Keratinocyte (primary cell): Measurements from ENCODE around the gene RASL11A. TPM values are rescaled to one million over a fixed set of nuclear protein-coding genes. Genes with fewer than 3 reads are reported as not detected.

Experiments used
- DNase-seq: peaks from one replicate; pipeline ENCODE4 v3.0.0-alpha.2; 2011; ENCODE audit warnings: low read depth, missing footprints, low spot score
- FAIRE-seq: peaks from 2 replicates; lab custom pipeline; 2011; peaks lifted over from hg19 to GRCh38; lab: Jason Lieb, UNC
- H2AFZ ChIP-seq: 2 replicates; pipeline ENCODE4 v1.6.0; 2012; ENCODE audit warnings: low read length, control low read depth, inconsistent platforms; ENCODE audit not compliant: control insufficient read depth
- H3K27ac ChIP-seq: 2 replicates; pipeline ENCODE4 v1.5.1; 2011; ENCODE audit warnings: low read length; ENCODE audit not compliant: control insufficient read depth, insufficient read depth
- H3K27me3 ChIP-seq: 3 replicates; pipeline ENCODE4 v1.6.0; 2011; ENCODE audit warnings: low read length; ENCODE audit not compliant: control insufficient read depth, insufficient read depth; ENCODE audit errors: extremely low read depth
- H3K36me3 ChIP-seq, 2 experiments: 2 replicates in 1 of 2; 3 replicates in 1 of 2; pipeline ENCODE4 v1.5.1; 2011; ENCODE audit warnings: low read length in 2 of 2, mild to moderate bottlenecking in 1 of 2; ENCODE audit not compliant: control insufficient read depth in 2 of 2, insufficient read depth in 2 of 2; ENCODE audit errors: extremely low read depth in 1 of 2
- H3K4me1 ChIP-seq: 3 replicates; pipeline ENCODE4 v1.5.1; 2011; ENCODE audit warnings: low read length; ENCODE audit not compliant: control insufficient read depth, insufficient read depth; ENCODE audit errors: extremely low read depth
- H3K4me2 ChIP-seq: 3 replicates; pipeline ENCODE4 v1.6.0; 2011; ENCODE audit warnings: low read depth, low read length; ENCODE audit not compliant: control insufficient read depth, insufficient read depth; ENCODE audit errors: extremely low read depth
- H3K4me3 ChIP-seq, 3 experiments: fragments of 200-600 bp in 1 of 3; sonication (generic) in 1 of 3; 2 replicates in 2 of 3; 3 replicates in 1 of 3; pipeline ENCODE4 v1.5.1; 2011 to 2016; ENCODE audit warnings: low read length in 3 of 3, mild to moderate bottlenecking in 3 of 3, control low read depth in 2 of 3, inconsistent platforms in 1 of 3, low read depth in 1 of 3, mixed read lengths in 1 of 3, mixed run types in 1 of 3, moderate library complexity in 1 of 3; ENCODE audit not compliant: control insufficient read depth in 2 of 3, insufficient read depth in 2 of 3; ENCODE audit errors: extremely low read depth in 1 of 3
- H3K79me2 ChIP-seq: 2 replicates; pipeline ENCODE4 v1.6.0; 2012; ENCODE audit warnings: low read length; ENCODE audit not compliant: control insufficient read depth, insufficient read depth
- H3K9ac ChIP-seq: 3 replicates; pipeline ENCODE4 v1.6.0; 2011; ENCODE audit warnings: low read length; ENCODE audit not compliant: control insufficient read depth, insufficient read depth; ENCODE audit errors: extremely low read depth
- H3K9me1 ChIP-seq: 3 replicates; pipeline ENCODE4 v1.6.0; 2011; ENCODE audit warnings: low read length; ENCODE audit not compliant: control insufficient read depth, insufficient read depth; ENCODE audit errors: extremely low read depth
- H3K9me3 ChIP-seq: 2 replicates; pipeline ENCODE4 v1.5.1; 2012; ENCODE audit warnings: low read depth, low read length; ENCODE audit not compliant: control insufficient read depth
- H4K20me1 ChIP-seq: 3 replicates; pipeline ENCODE4 v1.6.0; 2011; ENCODE audit warnings: low read length; ENCODE audit not compliant: control insufficient read depth, insufficient read depth; ENCODE audit errors: extremely low read depth
- CTCF ChIP-seq, 3 experiments: IDR thresholded peaks in 1 of 3; conservative IDR thresholded peaks in 1 of 3; optimal IDR thresholded peaks in 1 of 3; 2 replicates in 2 of 3; 3 replicates in 1 of 3; pipeline versions ENCODE3 to v1.5.1; 2011; ENCODE audit warnings: low read length in 3 of 3, mild to moderate bottlenecking in 3 of 3, moderate library complexity in 2 of 3, control low read depth in 1 of 3, inconsistent platforms in 1 of 3; ENCODE audit not compliant: insufficient read depth in 2 of 3; ENCODE audit errors: extremely low read depth in 1 of 3
- EZH2 ChIP-seq: IDR thresholded peaks from one replicate; pipeline ENCODE4 v1.6.1; 2012; ENCODE audit warnings: inconsistent platforms, mild to moderate bottlenecking, low read length, moderate library complexity
- dilution Hi-C: fragments of 300-500 bp; cut with MboI; formaldehyde crosslinking; loops from one replicate; pipeline ENCODE4 v1.7.0; 2020; ENCODE audit warnings: low sequenced_read_pairs; ENCODE audit not compliant: extremely low pct_ligation_motif_present
- polyA plus RNA-seq, 5 experiments: library from polyadenylated mRNA; depleted of rRNA in 3 of 5; stranded (reverse) in 3 of 5; stranded (forward) in 1 of 5; unstranded in 1 of 5; fragments of >200 nt; gene quantifications; 1 replicate in 1 of 5; 2 replicates in 3 of 5; 3 replicates in 1 of 5; pipeline versions ENCODE4 v1.2.1 to v1.2.3, GENCODE V29; 2011 to 2012; ENCODE audit warnings: missing spikeins in 2 of 5, low read depth in 1 of 5, low replicate concordance in 1 of 5

RASL11A gene
- polyA plus RNA-seq, 1 donor (not counting 4 experiments of a cell fraction or from before 2014, with no cell fraction given), result 1.5 TPM

GRCh38 chr13:27276188-27276587 lies 5.6 kb downstream of the RASL11A start:
- no peak overlapping the region for H3K9ac ChIP-seq
- FAIRE-seq (no peak), DNase-seq (no peak)
- peaks cover 5% of the 10 kb centered on the region for H3K27me3 ChIP-seq
- H3K9me1 ChIP-seq, result no peaks in the 10 kb centered on the region
- H4K20me1 ChIP-seq, result no peaks in the 10 kb centered on the region
- H3K79me2 ChIP-seq, result no peaks in the 10 kb centered on the region
- no peaks in the 10 kb centered on the region for H3K9me3 ChIP-seq
- no peak overlapping the region for H3K4me2 ChIP-seq
- TF ChIP-seq CTCF (optimal IDR thresholded peaks at IDR 0.05 in 1 of 3, IDR thresholded peaks at IDR 0.05 in 1 of 3, conservative IDR thresholded peaks at IDR 0.05 in 1 of 3; ENCODE audit: extremely low read depth in 1 of 3, insufficient read depth in 2 of 3, low read length in 3 of 3) (no peak), EZH2 (no peak)
- H3K27ac ChIP-seq, result no peak overlapping the region
- no peak overlapping the region for H2AFZ ChIP-seq
- H3K4me3 ChIP-seq, result no peak overlapping the region
- dilution Hi-C loops, result no loop called here
- H3K36me3 ChIP-seq, result no peaks in the 10 kb centered on the region
- H3K4me1 ChIP-seq, result peaks cover 2% of the 10 kb centered on the region

- H3K4me2 ChIP-seq, result no peak overlapping the region
- H4K20me1 ChIP-seq, result no peaks in the 10 kb centered on the region
- FAIRE-seq, result no peak
- H3K9me3 ChIP-seq, result no peaks in the 10 kb centered on the region
- no peaks in the 10 kb centered on the region for H3K4me1 ChIP-seq
- H3K9me1 ChIP-seq, result no peaks in the 10 kb centered on the region
- H3K9ac ChIP-seq, result no peak overlapping the region
- no peak for DNase-seq
- no peaks in the 10 kb centered on the region for H3K27me3 ChIP-seq
- no peaks in the 10 kb centered on the region for H3K79me2 ChIP-seq
- H3K4me3 ChIP-seq, result no peak overlapping the region
- no peak overlapping the region for H3K27ac ChIP-seq
- H2AFZ ChIP-seq, result no peak overlapping the region
- TF ChIP-seq EZH2, result no peak
- no peak for TF ChIP-seq CTCF (optimal IDR thresholded peaks at IDR 0.05 in 1 of 3, IDR thresholded peaks at IDR 0.05 in 1 of 3, conservative IDR thresholded peaks at IDR 0.05 in 1 of 3; ENCODE audit: extremely low read depth in 1 of 3, insufficient read depth in 2 of 3, low read length in 3 of 3)
- no peaks in the 10 kb centered on the region for H3K36me3 ChIP-seq
- dilution Hi-C loops, result no loop called here
Measured at GRCh38 chr13:27279506-27279905, 8.9 kb downstream of the RASL11A start.
